Measurements from ENCODE around the gene UBE2K.
"Not testable (repeated sequence)": the region's sequence is repeated elsewhere in the genome, so short reads cannot be mapped to it uniquely, and the experiment has no call there.

Gene UBE2K, protein sequence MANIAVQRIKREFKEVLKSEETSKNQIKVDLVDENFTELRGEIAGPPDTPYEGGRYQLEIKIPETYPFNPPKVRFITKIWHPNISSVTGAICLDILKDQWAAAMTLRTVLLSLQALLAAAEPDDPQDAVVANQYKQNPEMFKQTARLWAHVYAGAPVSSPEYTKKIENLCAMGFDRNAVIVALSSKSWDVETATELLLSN

DNA sequence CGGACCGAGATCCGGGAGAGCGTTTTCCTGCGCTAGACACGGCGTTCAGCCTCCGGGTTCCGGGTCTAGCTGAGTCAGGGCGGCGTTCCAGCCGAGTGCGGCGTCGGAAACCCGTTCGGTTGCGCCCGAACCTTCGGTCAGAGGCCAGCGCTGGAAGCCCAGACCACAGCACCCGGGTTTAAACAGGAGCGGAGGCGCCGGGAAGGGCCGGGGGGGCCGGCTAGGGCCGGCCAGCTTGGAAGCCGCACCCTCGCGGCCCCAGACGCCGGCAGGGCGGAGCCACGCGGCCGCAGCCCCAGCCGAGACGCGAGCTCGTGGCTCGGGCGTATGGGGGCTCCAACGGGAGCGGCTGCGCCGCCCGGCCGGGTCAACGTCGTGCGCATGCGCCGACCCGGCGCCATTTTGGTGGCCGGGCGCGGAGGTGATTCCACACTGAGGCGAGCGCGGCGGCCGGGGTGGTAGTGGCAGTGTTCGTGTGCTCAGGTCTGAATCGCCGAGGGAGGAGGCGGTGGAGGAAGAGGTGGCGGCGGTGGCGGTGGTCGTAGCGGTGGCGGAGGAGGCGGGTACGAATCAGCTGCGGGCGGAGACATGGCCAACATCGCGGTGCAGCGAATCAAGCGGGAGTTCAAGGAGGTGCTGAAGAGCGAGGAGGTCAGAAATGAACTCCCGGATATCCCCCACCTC is at the start of gene UBE2K:
Gene UBE2K, plus strand, starts transcription at position 397 of the 684 bp plus-strand sequence. Its CDS starts 192 bp downstream, at position 589.
- DNase-seq: peak; percentile 63

DNA sequence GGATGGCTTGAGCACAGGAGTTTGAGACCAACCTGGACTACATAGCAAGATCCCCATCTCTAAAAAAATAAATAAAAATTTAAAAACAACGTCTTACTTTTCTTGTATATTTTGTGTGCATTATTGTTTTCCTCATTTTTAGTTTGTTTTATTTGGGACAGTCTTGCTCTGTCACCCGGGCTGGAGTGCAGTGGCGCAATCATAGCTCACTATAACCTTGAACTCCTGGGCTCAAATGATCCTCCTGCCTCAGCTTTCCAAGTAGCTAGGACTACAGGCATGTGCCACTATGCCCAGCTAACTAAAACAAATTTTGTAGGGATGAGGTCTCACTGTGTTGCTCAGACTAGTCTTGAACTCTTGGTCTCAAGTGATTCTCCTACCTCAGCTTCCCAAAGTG is 49.7 kb upstream of the UBE2K start:
- no peak for DNase-seq

DNA sequence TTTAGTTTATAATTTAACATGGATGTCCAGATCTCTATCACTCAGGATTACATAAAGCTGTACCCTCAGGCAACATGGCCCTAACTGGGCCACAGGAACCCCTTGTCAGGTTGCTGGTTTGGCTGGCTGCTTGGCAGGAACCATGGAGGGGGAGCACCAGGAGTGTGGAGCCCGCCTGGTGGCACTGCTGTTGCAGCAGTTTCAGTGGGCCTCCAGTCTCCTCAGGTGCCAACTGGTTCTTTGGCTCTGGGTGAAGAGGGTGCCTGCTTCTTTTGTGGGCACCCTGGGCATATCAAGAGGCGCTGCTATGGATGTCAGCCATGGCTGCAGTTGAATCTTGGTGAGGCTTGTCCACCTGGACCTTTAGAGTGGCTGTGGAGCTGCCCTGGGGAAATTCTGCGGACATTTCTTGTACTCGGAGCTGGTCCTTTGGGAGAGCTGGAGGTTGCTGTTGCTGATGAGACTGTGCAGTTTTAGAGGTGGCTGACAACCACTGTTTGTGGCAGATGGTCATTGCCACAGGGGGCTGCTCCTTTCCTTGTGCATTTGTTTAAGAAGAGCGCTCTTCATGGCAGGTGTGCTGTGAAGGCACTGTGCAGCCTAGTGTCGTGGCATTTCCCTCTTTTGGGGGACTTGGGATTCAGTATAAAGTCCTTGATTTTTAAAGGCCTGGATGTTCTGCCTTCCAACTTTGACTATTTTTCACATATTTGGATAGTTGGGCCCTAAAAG is 48.9 kb upstream of the UBE2K start:
- no peak for DNase-seq

DNA sequence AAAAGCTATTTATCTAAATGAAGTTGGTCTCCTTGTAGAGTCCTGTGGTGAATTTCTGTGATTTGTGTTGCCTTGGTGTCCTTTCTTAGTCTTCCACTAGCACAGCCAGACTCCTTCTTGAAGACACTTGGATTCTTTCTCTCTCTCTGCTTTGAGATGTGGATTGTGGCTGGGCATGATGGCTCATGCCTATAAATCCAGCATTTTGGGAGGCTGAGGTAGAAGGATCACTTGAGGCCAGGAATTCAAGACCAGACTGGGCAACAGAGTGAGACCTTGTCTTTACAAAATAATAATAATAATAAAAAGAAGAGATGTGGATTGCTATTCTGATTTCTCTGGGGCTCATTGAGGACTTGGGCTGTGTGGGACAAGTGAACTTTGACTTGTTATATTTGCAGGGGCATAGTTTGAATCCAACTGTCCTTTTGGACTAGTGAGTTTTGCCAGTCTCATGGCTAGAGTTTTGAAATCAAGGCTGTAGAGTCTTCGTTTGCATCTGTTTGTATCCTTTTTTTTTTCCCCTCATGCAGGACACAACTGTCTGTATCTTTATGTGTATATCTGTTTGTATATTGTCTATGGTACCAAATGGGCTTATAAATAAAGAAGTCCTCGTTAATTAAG is 48.2 kb upstream of the UBE2K start:
- DNase-seq: no peak

DNA sequence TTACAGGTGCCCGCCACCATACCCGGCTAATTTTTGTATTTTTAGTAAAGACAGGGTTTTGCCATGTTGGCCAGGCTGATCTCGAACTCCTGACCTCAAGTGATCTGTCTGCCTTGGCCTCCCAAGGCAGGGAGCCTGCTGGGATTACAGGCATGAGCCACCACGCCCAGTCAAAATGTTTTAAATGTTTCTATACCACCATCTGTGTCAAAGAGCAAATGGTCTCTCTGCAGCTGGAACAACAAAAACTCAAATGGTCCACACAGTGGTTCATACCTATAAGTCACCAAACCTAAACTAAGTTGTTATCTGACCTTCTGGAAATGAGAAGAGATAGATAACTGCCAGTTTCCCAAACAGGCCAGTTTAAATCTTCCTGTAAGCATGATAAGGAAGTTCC is 46.4 kb upstream of the UBE2K start:
- DNase-seq: not testable (repeated sequence)

DNA sequence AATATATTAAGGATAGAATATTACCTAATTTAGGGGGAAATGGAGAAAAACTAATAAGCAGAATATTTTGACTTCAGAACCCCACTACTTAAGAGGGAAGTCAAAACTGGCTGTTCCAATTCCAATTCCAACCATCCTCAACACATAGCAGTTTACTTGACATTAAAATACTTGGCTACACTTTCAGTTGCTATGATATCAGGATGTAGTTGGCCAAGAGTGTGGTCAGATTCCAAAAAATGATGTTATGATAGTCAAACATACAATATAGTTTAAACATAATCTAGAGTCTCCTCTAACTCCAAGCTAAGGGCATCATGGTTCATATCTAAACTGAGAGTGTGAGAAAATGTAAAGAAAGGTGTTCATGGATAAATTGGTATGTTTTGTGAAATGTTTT is 42.7 kb upstream of the UBE2K start:
- DNase-seq: no peak

DNA sequence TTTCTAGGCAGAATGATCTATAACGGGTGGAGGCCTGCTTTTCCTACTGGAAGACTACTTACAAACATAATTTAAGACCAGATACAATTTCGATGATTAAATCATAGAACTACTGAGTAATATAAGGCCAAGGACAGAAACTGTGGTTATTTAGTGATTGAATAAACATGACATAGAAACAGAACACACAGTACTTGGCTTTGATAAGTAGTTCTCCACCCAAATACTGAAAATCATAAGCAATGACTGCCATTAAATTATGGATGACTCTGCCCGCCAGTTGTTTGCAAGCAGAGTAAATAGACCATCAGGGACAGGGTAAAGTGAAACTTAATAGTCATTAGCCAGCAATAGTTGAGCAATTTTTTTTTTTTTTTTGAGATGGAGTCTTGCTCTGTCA is 42.1 kb upstream of the UBE2K start:
- DNase-seq: no peak

DNA sequence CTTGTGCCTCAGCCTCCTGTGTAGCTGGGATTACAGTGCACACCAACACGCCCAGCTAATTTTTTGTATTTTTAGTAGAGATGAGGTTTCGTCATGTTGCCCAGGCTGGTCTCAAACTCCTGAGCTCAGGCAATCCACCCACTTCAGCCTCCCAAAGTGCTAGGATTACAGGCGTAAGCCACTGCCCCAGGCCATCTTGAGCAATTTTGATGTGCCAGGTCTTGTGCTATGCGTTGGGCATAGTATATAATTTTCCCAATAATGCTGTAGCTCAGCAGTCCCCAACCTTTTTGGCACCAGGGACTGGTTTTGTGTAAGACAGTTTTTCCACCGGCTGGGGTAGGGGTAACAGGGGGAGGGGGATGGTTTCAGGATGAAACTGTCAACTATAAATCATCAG is 41.3 kb upstream of the UBE2K start:
- DNase-seq: not testable (repeated sequence)

DNA sequence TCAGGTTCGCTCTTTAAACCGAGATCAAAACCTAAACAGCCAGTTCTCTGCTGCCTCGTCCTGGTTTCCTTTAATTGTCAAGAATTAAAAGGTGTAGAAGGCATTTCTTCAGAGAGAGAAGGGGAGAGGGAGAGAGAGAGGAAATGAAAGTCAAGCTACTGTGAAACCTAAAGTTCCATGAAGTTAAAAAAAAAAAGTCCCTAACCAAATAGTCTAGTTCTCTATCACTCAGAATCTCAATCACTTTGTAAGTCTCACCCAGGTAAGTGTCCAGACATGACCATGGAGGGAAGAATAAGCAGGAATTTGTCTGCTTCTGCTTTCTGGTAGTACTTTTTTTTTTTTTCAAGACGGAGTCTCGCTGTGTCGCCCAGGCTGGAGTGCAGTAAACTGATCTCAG is 40.5 kb upstream of the UBE2K start:
- DNase-seq: no peak

DNA sequence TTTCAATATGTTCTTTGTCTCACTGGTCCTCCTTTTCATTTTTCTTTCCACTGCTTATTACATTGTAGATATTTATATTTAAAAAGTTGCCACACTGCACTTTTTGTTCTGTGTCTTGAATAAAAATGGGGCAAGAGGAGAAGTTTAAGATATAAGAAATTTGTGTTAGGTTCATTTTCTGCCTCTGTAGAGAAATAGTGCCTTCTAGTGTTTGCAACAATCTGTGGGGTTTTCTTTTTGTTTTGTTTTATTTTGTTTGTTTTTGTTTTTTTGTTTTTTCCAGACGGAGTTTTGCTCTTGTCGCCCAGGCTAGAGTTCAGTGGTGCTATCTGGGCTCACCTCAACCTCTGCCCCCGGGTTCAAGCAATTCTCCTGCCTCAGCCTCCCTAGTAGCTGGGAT is 39.2 kb upstream of the UBE2K start:
- DNase-seq: no peak

DNA sequence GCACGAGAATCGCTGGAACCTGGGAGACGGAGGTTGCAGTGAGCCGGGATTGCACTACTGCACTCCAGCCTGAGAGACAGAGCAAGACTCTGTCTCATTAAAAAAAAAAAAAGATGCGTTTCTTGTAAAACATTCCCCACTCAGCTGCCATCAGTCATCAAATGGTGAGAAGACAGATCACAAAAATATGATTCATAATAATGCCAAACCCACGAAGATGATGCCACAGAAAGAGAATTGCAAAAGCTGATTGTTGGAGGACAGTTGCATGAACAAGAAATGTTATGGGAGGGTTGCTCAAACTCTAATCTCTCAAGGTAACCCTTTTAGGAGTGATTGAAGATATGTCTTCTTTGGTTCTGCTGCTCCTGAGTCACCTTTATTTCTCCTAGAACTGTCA is 37.9 kb upstream of the UBE2K start:
- DNase-seq: no peak

DNA sequence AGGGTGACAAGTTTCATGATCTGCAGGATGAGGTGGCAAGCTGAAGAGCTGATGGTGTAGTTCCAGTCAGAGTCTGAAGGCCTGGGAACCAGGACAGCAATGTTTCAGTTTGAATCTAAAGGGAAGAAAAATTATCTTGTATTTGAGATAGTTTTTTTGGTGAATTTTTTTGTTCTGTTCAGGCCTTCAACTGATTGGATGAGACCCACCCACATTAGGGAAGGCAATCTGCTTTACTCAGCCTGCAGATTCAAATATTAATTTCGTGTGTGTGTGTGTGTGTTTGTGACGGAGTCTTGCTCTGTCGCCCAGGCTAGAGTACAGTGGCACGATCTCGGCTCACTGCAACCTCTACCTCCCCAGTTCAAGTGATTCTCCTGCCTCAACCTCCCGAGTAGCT is 37.2 kb upstream of the UBE2K start:
- DNase-seq: no peak

DNA sequence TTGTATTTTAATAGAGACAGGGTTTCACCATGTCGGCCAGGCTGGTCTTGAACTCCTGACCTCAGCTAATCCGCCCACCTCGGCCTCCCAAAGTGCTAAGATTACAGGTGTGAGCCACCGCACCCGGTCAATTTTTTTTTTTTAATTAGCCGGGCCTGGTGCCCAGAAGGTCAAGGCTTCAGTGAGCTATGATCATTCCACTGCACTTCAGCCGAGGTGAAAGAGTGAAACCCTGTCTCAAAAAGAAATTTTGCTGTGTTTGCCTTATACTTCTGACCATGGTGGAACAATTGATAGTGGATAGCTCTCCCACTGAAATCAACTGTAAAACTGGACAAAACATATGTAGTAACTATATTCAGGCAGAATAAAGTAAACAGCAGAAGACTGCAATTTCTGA is 35.3 kb upstream of the UBE2K start:
- DNase-seq: no peak

DNA sequence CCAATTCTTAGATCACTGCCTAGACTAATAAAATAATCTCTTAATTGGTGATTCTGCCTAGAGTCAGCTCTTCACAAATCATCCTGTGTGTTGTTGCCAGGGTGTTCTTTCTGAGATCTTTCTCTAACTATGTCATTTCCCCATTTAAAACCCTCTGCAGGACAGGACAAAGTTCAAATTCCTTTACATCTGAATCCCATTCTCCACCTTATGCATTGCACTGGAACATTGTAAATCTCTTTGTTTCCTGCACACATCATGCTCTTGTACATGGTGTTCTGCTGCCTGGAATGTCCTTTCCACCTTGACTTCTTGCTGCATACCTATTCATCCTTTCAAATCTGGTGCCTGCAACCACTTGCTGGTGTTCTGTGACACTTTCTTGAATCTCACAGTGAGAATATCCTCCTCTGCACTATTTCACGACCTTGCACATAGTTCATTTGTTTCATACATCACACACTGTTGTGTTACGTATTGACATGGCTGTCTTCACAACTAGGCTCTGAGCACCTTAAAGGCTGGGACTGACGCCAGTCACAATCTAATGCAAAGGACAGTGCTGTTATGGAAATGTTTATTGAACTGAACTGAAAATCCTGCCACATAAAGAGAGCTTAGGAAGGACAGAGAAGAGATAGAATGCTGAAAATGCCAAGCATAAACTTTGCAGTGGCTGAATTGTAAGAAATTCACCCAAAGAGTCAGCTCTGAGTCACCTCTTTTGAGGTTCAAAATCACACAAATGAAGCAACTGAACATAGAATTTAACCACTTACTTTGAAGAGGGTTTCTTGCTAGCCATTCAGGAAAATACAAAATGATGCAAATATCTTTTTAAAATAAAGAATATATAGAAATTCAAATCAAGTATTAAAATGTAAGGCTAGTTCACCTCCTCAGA is 32.9 kb upstream of the UBE2K start:
- DNase-seq: no peak

DNA sequence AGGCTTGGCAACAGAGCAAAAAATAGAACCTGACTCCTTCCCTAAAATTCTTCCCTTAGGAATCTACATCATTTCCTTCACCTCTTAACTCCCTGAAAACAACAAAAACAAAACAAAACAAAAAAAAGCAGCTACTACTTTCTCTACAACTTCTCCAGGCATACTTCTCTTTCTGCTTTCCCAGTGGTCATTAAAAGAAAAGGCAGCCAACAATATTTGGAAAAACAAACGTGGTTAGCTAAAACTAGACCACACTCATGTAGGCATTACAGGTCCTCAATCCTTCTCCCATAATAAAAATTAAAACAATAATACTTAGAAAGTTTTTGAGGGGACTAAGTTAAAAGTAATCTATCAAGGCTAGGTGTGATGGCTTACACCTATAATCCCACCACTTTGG is 30.2 kb upstream of the UBE2K start:
- no peak for DNase-seq

DNA sequence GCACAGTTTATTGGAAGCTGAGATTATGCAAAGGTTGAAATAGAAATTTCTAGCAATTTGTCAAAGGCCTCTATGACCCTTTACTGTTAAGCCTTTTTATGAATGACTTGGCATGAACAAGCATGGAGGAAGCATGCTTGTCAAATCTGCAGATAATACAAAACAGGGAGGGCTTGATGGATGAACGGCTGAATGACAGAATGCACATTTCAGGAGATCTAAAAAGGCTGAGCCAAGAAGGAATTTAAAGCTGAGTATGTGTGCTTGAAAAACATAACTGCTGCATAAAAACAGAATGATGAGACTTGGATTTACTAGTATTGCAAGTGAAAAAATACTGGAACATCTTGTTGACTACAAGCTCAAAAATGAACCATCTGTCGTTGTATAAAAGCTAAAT is 29.0 kb upstream of the UBE2K start:
- DNase-seq: no peak

DNA sequence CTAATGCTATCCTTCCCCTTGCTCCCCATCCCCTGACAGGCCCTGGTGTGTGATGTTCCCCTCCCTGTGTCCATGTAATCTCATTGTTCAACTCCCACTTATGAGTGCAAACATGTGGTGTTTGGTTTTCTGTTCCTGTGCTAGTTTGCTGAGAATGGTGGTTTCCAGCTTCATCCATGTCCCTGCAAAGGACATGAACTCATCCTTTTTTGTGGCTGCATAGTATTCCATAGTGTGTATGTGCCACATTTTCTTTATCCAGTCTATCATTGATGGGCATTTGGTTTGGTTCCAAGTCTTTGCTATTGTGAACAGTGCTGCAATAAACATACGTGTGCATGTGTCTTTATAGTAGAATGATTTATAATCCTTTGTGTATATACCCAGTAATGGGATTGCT is 27.6 kb upstream of the UBE2K start:
- not testable (repeated sequence) for DNase-seq

DNA sequence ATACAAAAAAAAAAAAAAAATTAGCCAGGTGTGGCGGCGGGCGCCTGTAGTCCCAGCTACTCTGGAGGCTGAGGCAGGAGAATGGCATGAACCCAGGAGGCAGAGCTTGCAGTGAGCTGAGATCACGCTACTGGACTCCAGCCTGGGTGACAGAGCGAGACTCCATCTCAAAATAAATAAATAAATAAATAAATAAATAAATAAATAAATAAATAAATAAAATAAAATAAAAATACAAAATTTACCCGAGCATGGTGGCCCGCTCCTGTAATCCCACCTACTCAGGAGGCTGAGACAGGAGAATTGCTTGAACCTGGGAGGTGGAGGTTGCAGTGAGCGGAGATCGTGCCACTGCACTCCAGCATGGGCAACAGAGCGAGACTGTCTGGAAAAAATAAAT is 22.3 kb upstream of the UBE2K start:
- not testable (repeated sequence) for DNase-seq

DNA sequence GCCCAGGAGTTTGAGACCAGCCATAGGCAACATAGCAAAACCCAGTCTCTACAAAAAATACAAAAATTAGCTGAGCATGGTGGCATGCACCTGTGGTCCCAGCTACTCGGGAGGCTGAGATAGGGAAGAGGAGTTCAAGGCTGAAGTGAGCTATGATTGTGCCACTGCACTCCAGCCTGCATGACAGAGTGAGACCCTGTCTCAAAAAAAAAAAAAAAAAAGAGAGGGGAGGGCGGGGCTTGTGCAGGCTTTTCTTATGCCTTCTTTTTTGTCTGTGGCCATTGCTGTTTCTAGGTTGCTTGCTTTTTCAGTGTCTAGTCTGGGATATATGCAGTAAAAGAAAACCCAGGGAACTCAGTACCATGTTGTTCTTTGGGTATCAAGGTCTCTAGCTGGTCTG is 16.9 kb upstream of the UBE2K start:
- not testable (repeated sequence) for DNase-seq

DNA sequence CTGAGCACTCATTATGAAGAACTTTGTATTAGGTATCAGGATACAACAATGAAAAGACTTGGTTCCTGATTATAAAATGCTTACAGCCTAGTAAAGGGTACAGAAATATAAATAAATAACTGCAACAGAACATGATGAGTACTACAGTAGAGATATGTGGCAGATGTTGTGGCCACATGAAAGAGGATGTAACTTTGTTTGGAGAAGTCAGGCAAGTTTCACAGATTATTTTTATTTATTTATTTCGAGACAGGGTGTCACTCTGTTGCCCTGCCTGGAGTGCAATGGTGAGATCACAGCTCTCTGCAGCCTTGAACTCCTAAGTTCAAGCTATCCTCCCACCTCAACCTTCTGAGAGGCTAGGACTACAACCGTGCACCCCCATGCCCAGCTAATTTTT is 15.8 kb upstream of the UBE2K start:
- no peak for DNase-seq

DNA sequence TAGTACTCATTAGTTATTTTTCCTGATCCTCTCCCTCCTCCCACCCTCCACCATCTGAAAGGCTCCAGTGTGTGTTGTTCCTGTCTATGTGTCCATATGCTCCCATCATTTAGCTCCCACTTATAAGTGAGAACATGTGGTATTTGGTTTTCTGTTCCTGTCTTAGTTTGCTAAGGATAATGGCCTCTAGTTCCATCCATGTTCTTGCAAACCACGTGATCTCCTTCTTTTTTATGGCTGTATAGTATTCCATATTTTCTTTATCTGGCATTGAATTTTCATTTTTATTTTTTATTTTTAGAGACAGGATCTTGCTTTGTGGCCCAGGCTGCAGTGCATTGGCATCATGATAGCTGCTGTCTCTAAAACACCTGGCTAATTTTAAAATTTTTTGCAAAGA is 11.9 kb upstream of the UBE2K start:
- DNase-seq: no peak

DNA sequence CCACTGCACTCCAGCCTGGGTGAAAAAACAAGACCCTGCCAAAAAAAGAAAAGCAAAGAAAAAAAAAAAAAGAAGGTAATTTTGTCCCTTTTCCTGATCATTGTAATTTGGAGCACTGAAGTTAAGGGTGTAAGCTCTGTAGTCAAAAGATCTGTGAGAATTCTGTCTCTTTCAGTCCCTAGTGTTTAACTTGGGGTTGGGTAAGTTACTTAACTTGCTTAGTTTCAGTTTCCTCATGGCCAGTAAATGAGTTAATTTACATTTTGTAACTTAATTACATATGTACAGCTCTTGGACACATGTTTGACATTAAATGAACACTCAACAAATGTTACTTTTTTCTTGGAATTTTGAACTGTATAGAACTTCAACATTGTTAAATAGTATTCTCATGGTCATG is 10.9 kb upstream of the UBE2K start:
- DNase-seq: no peak

DNA sequence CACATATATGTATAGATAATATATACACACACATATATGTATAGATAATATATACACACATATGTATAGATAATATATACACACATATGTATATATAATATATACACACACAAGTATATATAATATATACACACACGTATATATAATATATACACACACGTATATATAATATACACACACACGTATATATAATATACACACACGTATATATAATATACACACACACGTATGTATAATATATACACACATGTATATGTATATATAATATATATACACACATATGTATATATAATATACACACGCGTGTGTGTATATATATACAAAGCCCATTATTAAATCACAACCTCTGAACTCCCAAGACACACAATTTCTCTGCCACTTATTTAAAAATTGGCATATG is 8.0 kb upstream of the UBE2K start:
- no peak for DNase-seq
